WTC11 (cell line): Measurements from ENCODE around the gene HTR7.

Experiments
- ESRRA ChIP-seq: sonication (generic); formaldehyde crosslinking; IDR thresholded peaks from 2 replicates; pipeline ENCODE4 v1.8.1; 2022; ENCODE audit warnings: mild to moderate bottlenecking, missing genetic modification reagents, borderline replicate concordance
- GABPB1 ChIP-seq: sonication (generic); formaldehyde crosslinking; IDR thresholded peaks from 2 replicates; pipeline ENCODE4 v1.8.1; 2023; ENCODE audit warnings: mild to moderate bottlenecking, missing genetic modification reagents
- GTF2I ChIP-seq: fragments of 250-450 bp; sonication (Bioruptor Pico); conservative IDR thresholded peaks from 2 replicates; pipeline ENCODE4 v1.4.0; 2021; ENCODE audit warnings: mild to moderate bottlenecking
- JUN ChIP-seq: sonication (generic); formaldehyde crosslinking; IDR thresholded peaks from 2 replicates; pipeline ENCODE4 v1.8.0; 2023; ENCODE audit warnings: mild to moderate bottlenecking, missing genetic modification reagents
- TCF7 ChIP-seq: sonication (generic); formaldehyde crosslinking; IDR thresholded peaks from 2 replicates; pipeline ENCODE4 v1.8.0; 2022; ENCODE audit warnings: mild to moderate bottlenecking, low read depth, missing genetic modification reagents, moderate library complexity
- TF ChIP-seq, protein P1 (sequence below): fragments of 200-600 bp; IDR thresholded peaks from 2 replicates; pipeline ENCODE4 v1.8.0; 2022; ENCODE audit warnings: antibody characterized with exemption
- TF ChIP-seq, protein P2 (sequence below): sonication (generic); formaldehyde crosslinking; IDR thresholded peaks from 2 replicates; pipeline ENCODE4 v1.8.1; 2022; ENCODE audit warnings: mild to moderate bottlenecking, moderate library complexity, missing genetic modification reagents
- TF ChIP-seq, protein P3 (sequence below): sonication (generic); formaldehyde crosslinking; IDR thresholded peaks from 2 replicates; pipeline ENCODE4 v1.8.1; 2023; ENCODE audit warnings: mild to moderate bottlenecking, missing genetic modification reagents, moderate library complexity

DNA sequence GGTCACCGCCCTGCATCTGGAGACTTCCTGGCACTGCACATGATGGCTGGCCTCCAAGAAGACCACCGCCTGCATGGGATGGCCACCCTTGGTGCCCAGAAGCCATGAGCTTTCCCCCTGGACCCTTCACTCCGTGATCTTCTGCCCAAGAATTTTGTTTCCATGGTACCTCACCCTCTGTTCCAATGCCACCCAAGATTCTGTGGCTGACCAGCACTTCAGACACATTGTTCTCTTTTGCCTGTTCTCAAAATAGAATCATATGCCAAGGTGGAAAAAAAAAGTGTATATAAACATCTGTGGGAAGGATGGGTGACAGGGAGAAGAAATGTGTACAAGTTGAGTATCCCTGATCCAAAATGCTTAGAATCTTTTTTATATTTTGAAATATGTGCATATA is 12.1 kb downstream of the HTR7 start:
- TF ChIP-seq, protein P1, sequence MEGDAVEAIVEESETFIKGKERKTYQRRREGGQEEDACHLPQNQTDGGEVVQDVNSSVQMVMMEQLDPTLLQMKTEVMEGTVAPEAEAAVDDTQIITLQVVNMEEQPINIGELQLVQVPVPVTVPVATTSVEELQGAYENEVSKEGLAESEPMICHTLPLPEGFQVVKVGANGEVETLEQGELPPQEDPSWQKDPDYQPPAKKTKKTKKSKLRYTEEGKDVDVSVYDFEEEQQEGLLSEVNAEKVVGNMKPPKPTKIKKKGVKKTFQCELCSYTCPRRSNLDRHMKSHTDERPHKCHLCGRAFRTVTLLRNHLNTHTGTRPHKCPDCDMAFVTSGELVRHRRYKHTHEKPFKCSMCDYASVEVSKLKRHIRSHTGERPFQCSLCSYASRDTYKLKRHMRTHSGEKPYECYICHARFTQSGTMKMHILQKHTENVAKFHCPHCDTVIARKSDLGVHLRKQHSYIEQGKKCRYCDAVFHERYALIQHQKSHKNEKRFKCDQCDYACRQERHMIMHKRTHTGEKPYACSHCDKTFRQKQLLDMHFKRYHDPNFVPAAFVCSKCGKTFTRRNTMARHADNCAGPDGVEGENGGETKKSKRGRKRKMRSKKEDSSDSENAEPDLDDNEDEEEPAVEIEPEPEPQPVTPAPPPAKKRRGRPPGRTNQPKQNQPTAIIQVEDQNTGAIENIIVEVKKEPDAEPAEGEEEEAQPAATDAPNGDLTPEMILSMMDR: no peak
- TF ChIP-seq GTF2I (CRISPR knock-in tag): no peak
- TF ChIP-seq, protein P2, sequence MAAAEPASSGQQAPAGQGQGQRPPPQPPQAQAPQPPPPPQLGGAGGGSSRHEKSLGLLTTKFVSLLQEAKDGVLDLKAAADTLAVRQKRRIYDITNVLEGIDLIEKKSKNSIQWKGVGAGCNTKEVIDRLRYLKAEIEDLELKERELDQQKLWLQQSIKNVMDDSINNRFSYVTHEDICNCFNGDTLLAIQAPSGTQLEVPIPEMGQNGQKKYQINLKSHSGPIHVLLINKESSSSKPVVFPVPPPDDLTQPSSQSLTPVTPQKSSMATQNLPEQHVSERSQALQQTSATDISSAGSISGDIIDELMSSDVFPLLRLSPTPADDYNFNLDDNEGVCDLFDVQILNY (CRISPR knock-in tag): no peak
- no peak for TF ChIP-seq JUN (CRISPR knock-in tag)
- TF ChIP-seq, protein P3, sequence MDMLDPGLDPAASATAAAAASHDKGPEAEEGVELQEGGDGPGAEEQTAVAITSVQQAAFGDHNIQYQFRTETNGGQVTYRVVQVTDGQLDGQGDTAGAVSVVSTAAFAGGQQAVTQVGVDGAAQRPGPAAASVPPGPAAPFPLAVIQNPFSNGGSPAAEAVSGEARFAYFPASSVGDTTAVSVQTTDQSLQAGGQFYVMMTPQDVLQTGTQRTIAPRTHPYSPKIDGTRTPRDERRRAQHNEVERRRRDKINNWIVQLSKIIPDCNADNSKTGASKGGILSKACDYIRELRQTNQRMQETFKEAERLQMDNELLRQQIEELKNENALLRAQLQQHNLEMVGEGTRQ (CRISPR knock-in tag): no peak
- no peak for TF ChIP-seq TCF7 (CRISPR knock-in tag)
- no peak for TF ChIP-seq GABPB1
- no peak for TF ChIP-seq ESRRA
